PFSK-1 (cell line): Measurements from ENCODE around the gene GDI1.

Experiments
- FOXP2 ChIP-seq: optimal IDR thresholded peaks from 2 replicates; pipeline ENCODE3; 2011; ENCODE audit warnings: borderline replicate concordance, control low read depth, inconsistent platforms; ENCODE audit not compliant: insufficient read depth; ENCODE audit errors: extremely low read length, extremely low read depth
- POLR2AphosphoS5 ChIP-seq: IDR thresholded peaks from 2 replicates; pipeline ENCODE4 v1.6.1; 2012; ENCODE audit warnings: low read depth, mild to moderate bottlenecking, control low read depth, low read length, moderate library complexity
- SIN3A ChIP-seq: IDR thresholded peaks from 2 replicates; pipeline ENCODE4 v1.6.1; 2012; ENCODE audit warnings: mild to moderate bottlenecking, low read length, moderate library complexity, borderline replicate concordance; ENCODE audit not compliant: insufficient read depth
- TAF1 ChIP-seq: IDR thresholded peaks from 2 replicates; pipeline ENCODE4 v1.6.1; 2012; ENCODE audit warnings: low read length, control low read depth, borderline replicate concordance; ENCODE audit not compliant: insufficient read depth
- TF ChIP-seq, protein P1 (sequence below), 2 experiments: IDR thresholded peaks; 2 replicates each; pipeline versions ENCODE4 v1.6.1 to v1.8.0; 2011 to 2012; ENCODE audit warnings: low read depth in 2 of 2, low read length in 2 of 2, control low read depth in 1 of 2, inconsistent platforms in 1 of 2, mild to moderate bottlenecking in 1 of 2, moderate library complexity in 1 of 2; ENCODE audit not compliant: insufficient read depth in 1 of 2

GDI1 gene

DNA sequence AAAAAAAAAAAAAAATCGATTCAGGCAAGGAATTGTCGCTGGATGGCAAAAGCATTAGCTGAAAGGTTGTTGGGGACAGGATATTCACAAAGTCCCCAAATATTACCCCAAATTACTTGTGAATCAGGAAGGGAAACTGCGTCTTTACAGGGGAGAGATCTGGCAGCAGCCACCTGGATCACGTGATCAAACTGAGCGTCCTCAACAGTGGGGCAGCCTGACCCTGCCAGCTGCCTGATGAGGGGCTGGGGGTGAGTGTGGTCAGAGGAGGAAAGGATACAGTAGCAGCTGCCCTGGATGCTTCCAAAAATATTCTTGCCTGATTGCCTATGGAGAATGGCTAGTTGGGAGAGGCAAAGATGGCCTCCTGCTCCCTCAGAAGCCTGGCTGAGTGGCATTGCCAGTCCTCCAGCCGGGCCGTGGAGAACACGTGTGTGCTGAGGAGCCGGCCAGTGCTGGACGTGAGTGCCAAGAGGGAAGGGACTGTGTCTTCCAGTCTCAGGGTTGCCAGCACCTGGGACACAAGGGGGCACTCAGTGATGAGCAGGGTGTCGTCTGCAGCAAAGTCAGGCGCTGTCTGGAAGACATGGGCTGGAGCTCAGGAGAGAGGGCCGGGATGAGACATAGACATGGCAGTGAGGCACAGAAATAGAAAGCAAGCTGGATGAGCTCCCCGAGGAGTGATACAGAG is 45.1 kb downstream of the GDI1 start:
- no peak for TF ChIP-seq TAF1
- no peak for TF ChIP-seq FOXP2
- TF ChIP-seq SIN3A: no peak
- TF ChIP-seq, protein P1, sequence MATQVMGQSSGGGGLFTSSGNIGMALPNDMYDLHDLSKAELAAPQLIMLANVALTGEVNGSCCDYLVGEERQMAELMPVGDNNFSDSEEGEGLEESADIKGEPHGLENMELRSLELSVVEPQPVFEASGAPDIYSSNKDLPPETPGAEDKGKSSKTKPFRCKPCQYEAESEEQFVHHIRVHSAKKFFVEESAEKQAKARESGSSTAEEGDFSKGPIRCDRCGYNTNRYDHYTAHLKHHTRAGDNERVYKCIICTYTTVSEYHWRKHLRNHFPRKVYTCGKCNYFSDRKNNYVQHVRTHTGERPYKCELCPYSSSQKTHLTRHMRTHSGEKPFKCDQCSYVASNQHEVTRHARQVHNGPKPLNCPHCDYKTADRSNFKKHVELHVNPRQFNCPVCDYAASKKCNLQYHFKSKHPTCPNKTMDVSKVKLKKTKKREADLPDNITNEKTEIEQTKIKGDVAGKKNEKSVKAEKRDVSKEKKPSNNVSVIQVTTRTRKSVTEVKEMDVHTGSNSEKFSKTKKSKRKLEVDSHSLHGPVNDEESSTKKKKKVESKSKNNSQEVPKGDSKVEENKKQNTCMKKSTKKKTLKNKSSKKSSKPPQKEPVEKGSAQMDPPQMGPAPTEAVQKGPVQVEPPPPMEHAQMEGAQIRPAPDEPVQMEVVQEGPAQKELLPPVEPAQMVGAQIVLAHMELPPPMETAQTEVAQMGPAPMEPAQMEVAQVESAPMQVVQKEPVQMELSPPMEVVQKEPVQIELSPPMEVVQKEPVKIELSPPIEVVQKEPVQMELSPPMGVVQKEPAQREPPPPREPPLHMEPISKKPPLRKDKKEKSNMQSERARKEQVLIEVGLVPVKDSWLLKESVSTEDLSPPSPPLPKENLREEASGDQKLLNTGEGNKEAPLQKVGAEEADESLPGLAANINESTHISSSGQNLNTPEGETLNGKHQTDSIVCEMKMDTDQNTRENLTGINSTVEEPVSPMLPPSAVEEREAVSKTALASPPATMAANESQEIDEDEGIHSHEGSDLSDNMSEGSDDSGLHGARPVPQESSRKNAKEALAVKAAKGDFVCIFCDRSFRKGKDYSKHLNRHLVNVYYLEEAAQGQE (IDR thresholded peaks at IDR 0.05; ENCODE audit: insufficient read depth in 1 of 2, low read depth in 2 of 2, low read length in 2 of 2): no peak
- no peak for TF ChIP-seq POLR2AphosphoS5

DNA sequence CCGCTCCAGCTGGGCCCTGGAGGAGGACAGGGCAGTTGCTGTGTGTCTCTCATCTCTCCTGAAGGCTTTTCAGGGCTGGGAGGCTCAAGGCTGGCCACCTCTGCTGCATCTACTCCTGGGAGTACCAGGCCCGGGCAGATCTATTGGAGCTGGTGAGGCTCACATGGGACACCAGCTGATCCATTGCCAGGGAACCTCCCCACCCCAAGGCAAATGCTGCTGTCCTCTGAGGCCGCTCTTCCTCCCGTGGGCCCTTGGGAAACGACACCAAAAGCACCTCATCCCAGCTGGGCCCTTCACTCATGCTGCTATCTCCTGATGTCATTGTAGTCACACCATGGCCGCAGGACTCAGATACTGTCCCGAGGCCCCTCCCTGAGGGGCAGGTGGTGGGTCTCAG is 45.8 kb downstream of the GDI1 start:
- TF ChIP-seq SIN3A: no peak

DNA sequence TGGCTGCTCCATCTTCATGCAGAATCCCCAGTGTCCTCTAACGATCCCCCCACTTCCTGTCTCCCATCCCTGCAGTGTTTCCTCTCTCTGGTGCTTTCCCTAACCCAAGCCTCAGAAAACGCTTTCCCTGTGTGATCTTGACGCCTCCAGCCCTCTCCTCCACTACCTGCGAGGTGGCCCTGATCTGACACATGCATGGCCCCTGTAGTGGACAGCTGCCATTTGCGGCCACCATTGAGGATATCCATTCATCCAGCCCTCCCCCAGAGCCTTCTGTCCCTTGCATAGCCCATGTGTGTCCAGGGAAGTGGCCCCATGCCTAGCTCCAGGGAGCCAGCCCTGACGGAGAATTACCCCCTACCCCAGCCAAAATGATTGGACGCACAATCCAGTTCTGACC is 46.4 kb downstream of the GDI1 start:
- TF ChIP-seq, protein P1 (IDR thresholded peaks at IDR 0.05; ENCODE audit: insufficient read depth in 1 of 2, low read depth in 2 of 2, low read length in 2 of 2): no peak

DNA sequence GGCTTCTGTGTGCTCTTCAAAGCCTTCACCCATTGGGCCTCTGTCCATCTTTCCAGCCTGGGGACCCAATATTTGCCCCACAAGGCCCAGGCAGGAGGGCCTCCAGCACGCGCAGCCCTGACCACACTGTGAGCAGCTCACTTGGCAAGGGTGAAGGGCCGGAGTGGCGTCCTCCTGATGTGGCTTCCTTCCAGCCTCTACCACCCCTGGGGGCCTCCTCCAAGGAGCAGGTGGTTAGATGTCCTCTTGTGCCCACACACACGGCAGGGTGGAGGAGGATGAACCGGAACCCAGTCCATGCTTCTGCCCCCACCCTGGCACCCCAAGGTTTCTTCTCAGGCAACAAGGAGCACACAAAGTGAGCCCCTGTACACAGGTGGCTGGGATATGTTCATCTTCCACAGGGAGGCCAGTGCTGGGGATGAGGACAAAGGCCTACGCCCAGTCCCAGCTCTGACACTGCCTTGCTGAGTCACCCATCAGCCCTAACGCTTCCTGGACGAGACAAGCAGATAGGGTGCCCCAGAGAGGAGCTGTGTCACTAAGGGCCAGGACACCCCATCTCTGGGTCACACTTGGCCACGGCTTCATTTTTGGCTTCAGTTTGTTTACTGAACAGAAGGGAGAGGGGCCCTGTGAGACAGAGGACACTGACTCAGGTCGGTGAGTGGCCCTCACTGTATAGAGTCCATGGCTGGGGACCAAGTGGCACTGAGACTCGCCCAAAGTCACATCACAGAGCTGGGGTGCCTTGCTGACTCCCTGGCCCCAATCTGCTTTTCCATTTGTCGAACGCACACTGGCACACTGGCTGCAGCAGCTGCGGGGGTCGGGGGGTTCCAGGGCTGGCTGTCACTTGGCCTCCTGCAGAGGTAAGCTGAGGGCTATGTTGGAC is 47.5 kb downstream of the GDI1 start:
- TF ChIP-seq FOXP2 (no peak), SIN3A (no peak), POLR2AphosphoS5 (no peak), TAF1 (no peak)
- TF ChIP-seq, protein P1 (IDR thresholded peaks at IDR 0.05; ENCODE audit: insufficient read depth in 1 of 2, low read depth in 2 of 2, low read length in 2 of 2): no peak

DNA sequence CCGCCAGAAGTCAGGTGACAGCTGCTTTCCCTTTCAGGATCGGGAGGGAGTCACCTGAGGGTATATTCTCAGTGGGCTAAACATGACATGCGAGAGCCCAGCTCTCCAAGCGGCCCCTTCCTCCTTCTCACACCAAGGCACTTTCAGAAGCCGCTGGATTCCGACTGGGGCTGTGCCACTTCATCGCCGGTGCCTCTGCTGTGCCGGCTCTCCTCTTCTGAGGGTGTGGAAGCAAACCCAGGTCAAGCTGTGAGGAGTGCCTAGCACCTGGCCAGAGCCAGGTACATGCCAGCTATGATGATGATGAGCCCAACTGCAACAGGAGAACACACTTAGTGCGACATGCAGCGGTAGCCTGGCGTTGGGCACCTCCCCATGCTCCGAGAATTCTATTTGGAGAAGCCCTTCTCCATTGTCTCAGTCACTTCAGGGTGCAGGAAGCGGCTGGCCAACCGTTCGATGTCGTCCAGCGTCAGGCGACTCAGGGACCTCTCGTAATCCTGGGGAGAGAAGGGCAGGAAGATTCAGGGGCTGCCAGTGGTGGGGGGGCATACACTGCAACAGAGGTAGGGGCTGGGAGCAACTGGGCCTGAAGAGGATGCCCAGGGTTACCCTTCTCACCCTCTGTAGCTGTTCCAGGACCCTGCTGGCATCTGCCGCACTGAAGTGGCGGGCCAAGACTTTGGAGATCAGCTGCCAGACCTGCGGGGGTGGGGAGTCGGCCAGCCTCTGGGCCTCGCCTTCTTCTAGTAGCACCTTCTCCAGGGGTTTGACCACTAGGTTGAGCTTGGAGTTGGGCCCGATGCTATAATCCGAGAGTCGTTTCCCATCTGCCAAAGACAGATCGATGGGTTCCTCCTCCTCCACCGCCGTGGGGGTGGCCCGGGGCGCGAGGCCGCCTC is 48.4 kb downstream of the GDI1 start:
- TF ChIP-seq SIN3A (no peak), TAF1 (no peak), POLR2AphosphoS5 (no peak), FOXP2 (no peak)
- TF ChIP-seq, protein P1 (IDR thresholded peaks at IDR 0.05; ENCODE audit: insufficient read depth in 1 of 2, low read depth in 2 of 2, low read length in 2 of 2): no peak
